COLO829 (cell line): Measurements from ENCODE around the gene RHOH.
"Not testable (repeated sequence)": the region's sequence is repeated elsewhere in the genome, so short reads cannot be mapped to it uniquely, and the experiment has no call there.

Experiments
- DNase-seq: peaks from one replicate; pipeline ENCODE4 v3.0.0; 2012; ENCODE audit warnings: low spot score

Gene RHOH

GRCh38 chr4:40262077-40262528 lies 65.3 kb downstream of the RHOH start:
- DNase-seq, result no peak

GRCh38 chr4:40262861-40263260 lies 66.0 kb downstream of the RHOH start:
- DNase-seq, result no peak

GRCh38 chr4:40264497-40264896 lies 67.7 kb downstream of the RHOH start:
- no peak for DNase-seq

- no peak for DNase-seq
These were observed 68.4 kb downstream of the RHOH start for GRCh38 chr4:40264995-40265909.

GRCh38 chr4:40265910-40266274 lies 69.1 kb downstream of the RHOH start:
- DNase-seq, result no peak

- DNase-seq, result no peak
These were observed 72.3 kb downstream of the RHOH start for GRCh38 chr4:40269133-40269532.

- no peak for DNase-seq
These were observed 73.8 kb downstream of the RHOH start for GRCh38 chr4:40270609-40271008.

GRCh38 chr4:40275065-40275730 lies 78.4 kb downstream of the RHOH start:
- no peak for DNase-seq

GRCh38 chr4:40276546-40276945 lies 79.7 kb downstream of the RHOH start:
- no peak for DNase-seq

GRCh38 chr4:40280586-40280985 lies 83.8 kb downstream of the RHOH start:
- DNase-seq, result no peak

- DNase-seq, result no peak
These were observed 84.3 kb downstream of the RHOH start for GRCh38 chr4:40281099-40281498.

- DNase-seq, result no peak
These were observed 85.1 kb downstream of the RHOH start for GRCh38 chr4:40281913-40282312.

GRCh38 chr4:40282857-40283256 lies 86.0 kb downstream of the RHOH start:
- DNase-seq, result not testable (repeated sequence)

GRCh38 chr4:40283413-40283812 lies 86.6 kb downstream of the RHOH start:
- DNase-seq, result no peak

- DNase-seq, result no peak
These were observed 87.1 kb downstream of the RHOH start for GRCh38 chr4:40283968-40284367.

- DNase-seq, result no peak
These were observed 88.9 kb downstream of the RHOH start for GRCh38 chr4:40285692-40286091.

- DNase-seq, result no peak
These were observed 91.7 kb downstream of the RHOH start for GRCh38 chr4:40288566-40288965.

- DNase-seq, result no peak
These were observed 92.7 kb downstream of the RHOH start for GRCh38 chr4:40289366-40290188.

GRCh38 chr4:40290611-40291186 lies 93.9 kb downstream of the RHOH start:
- DNase-seq, result not testable (repeated sequence)

- no peak for DNase-seq
These were observed 95.5 kb downstream of the RHOH start for GRCh38 chr4:40292313-40292759.

GRCh38 chr4:40294339-40294738 lies 97.5 kb downstream of the RHOH start:
- DNase-seq, result no peak

GRCh38 chr4:40295030-40295429 lies 98.2 kb downstream of the RHOH start:
- DNase-seq, result not testable (repeated sequence)
